ENCODE measurements around the gene ITPA. TPM values are rescaled to one million over a fixed set of nuclear protein-coding genes. Genes with fewer than 3 reads are reported as not detected.
A peak's percentile ranks its signal among the peaks of the same experiment; 100 is the strongest.

ITPA gene
- total and polyA plus RNA-seq, 2 of the 13 experiments (the other 11 are each of a cell fraction or from before 2014, with no cell fraction given): 60.1 to 103 TPM

DNA sequence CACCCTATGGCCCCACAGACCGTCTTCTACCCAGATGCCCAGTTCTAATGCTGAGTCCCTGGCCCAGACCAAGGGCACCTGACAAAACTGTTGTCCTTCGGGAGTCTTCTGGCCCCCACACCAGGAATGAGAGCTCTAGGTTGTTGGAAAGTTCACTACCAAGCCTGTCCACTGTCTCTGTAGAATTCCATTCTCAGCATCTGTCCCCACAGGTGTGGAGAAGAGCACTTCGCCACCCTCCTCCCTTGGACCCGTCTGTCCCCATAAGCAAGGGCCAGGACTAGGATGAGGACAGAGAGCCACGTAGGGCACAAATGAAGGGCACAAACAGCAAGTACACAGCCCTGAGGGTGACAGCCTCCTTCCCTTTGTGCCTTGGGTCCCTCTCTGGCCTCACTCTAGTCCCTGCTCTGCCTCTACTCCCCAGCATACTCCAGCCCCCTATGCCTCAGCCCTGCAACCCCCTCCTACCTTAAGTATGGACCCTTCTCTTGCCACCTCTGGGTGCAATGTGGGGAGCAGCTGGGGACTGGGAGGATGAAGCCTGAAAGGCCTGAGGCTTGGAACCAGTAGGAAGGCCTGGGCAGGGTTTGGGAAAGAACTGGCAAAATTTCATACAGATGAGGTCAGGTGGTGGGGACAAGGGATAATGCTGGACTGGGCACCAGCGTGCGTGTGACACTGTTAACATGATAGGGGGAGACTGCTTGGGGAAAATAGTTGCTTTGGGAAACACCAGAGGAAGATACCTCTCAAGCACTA lies 40.3 kb upstream of the ITPA start:
- Histone ChIP-seq H3K27ac (ENCODE audit: extremely low read length, insufficient read depth, low read length) (peak overlapping the region; percentile 64), H3K4me1 (ENCODE audit: insufficient read depth, low read length) (peaks cover 55% of the 10 kb centered on the region), H3K9ac (ENCODE audit: insufficient read depth, low read depth, low read length) (peak overlapping the region; percentile 76), H3K4me3 (replicated peaks in 1 of 3; ENCODE audit: insufficient read depth in 1 of 3, low read depth in 2 of 3, low read length in 3 of 3) (peak overlapping the region; percentile 50 to 76 (median 55); a peak in 5 of 6 replicates), H3K79me2 (ENCODE audit: insufficient read depth, low read length) (no peaks in the 10 kb centered on the region), H3K27me3 (ENCODE audit: control insufficient read depth in 1 of 2, insufficient read depth in 2 of 2, low read length in 2 of 2) (no peaks in the 10 kb centered on the region; a peak in 1 of 5 replicates), H3K9me3 (ENCODE audit: low read length) (no peaks in the 10 kb centered on the region), H3K36me3 (replicated peaks in 1 of 2; ENCODE audit: control insufficient read depth in 1 of 2, insufficient read depth in 2 of 2, low read length in 2 of 2) (no peaks in the 10 kb centered on the region), H2AFZ (ENCODE audit: low read length) (no peak overlapping the region), H3K4me2 (ENCODE audit: low read depth, low read length) (peak overlapping the region; percentile 96), H4K20me1 (ENCODE audit: insufficient read depth, low read length) (no peaks in the 10 kb centered on the region)
- in situ Hi-C loops (cut with HindIII; ENCODE audit: extremely low pct_ligation_motif_present, low pct_unique_long_range_greater_than_20kb): no loop called here
- ATAC-seq (peak; percentile 6), DNase-seq (ENCODE audit: low spot score) (no peak), FAIRE-seq (peak; percentile 30)
- BruUV-seq (replicated peaks): no TSS peak
- 36% methylated on average over 7 of the region's 7 CpGs for WGBS (ENCODE audit: low lambda C conversion rate)
- ChIA-PET POLR2A (interaction anchor here (0.7 to 6.5 kb wide), 8 partner anchors 9 to 54 kb away, joined by 3 to 81 read pairs (median 3); partner anchors contain the start of genes FASTKD5, ITPA and UBOX5), CTCF (ENCODE audit: low intra/inter-chr PET ratio, low total read pairs) (interaction anchor here (1.5 kb wide), 1 partner anchor 51 kb away, joined by 8 read pairs; no protein-coding TSS in a partner anchor)
- intact Hi-C loops (cut with micrococcal nuclease; ENCODE audit: unreplicated experiment): loop anchor here (10.0 kb wide), 1 partner anchor 76 kb away; no protein-coding TSS in a partner anchor
- no peak for TF ChIP-seq ZNF839 (CRISPR knock-in tag; IDR thresholded peaks at IDR 0.05; ENCODE audit: borderline replicate concordance)
- no peak for TF ChIP-seq TAF15 (IDR thresholded peaks at IDR 0.05; ENCODE audit: low read depth, low read length, poor library complexity, severe bottlenecking)
- TF ChIP-seq, protein P1, sequence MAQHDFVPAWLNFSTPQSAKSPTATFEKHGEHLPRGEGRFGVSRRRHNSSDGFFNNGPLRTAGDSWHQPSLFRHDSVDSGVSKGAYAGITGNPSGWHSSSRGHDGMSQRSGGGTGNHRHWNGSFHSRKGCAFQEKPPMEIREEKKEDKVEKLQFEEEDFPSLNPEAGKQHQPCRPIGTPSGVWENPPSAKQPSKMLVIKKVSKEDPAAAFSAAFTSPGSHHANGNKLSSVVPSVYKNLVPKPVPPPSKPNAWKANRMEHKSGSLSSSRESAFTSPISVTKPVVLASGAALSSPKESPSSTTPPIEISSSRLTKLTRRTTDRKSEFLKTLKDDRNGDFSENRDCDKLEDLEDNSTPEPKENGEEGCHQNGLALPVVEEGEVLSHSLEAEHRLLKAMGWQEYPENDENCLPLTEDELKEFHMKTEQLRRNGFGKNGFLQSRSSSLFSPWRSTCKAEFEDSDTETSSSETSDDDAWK (CRISPR knock-in tag; IDR thresholded peaks at IDR 0.05): no peak
- no peak for TF ChIP-seq SRSF9 (IDR thresholded peaks at IDR 0.05; ENCODE audit: borderline replicate concordance, insufficient read depth, low read depth, low read length, poor library complexity, severe bottlenecking)
- TF ChIP-seq KLF6 (CRISPR knock-in tag; IDR thresholded peaks at IDR 0.05): no peak
- TF ChIP-seq ZNF616 (CRISPR knock-in tag; IDR thresholded peaks at IDR 0.05; ENCODE audit: low read depth): 0 out of 2 replicates have a peak, but pooled peaks have one; percentile 51
- TF ChIP-seq GABPA (IDR thresholded peaks at IDR 0.05; ENCODE audit: low read depth, low read length): no peak
- TF ChIP-seq GABPA (CRISPR knock-in tag; IDR thresholded peaks at IDR 0.05; ENCODE audit: low read depth): peak; percentile 3
- TF ChIP-seq KDM1A (CRISPR knock-in tag; IDR thresholded peaks at IDR 0.05): no peak
- no peak for TF ChIP-seq ZNF124 (CRISPR knock-in tag; IDR thresholded peaks at IDR 0.05)
- no peak for TF ChIP-seq SMARCC2 (IDR thresholded peaks at IDR 0.05)
- TF ChIP-seq, protein P2, sequence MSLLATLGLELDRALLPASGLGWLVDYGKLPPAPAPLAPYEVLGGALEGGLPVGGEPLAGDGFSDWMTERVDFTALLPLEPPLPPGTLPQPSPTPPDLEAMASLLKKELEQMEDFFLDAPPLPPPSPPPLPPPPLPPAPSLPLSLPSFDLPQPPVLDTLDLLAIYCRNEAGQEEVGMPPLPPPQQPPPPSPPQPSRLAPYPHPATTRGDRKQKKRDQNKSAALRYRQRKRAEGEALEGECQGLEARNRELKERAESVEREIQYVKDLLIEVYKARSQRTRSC (CRISPR knock-in tag; IDR thresholded peaks at IDR 0.05; ENCODE audit: low read depth): no peak
- TF ChIP-seq, protein P3, sequence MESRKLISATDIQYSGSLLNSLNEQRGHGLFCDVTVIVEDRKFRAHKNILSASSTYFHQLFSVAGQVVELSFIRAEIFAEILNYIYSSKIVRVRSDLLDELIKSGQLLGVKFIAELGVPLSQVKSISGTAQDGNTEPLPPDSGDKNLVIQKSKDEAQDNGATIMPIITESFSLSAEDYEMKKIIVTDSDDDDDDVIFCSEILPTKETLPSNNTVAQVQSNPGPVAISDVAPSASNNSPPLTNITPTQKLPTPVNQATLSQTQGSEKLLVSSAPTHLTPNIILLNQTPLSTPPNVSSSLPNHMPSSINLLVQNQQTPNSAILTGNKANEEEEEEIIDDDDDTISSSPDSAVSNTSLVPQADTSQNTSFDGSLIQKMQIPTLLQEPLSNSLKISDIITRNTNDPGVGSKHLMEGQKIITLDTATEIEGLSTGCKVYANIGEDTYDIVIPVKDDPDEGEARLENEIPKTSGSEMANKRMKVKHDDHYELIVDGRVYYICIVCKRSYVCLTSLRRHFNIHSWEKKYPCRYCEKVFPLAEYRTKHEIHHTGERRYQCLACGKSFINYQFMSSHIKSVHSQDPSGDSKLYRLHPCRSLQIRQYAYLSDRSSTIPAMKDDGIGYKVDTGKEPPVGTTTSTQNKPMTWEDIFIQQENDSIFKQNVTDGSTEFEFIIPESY (CRISPR knock-in tag; IDR thresholded peaks at IDR 0.05): no peak
- no peak for TF ChIP-seq ZNF3 (CRISPR knock-in tag; IDR thresholded peaks at IDR 0.05)
- TF ChIP-seq ATM (IDR thresholded peaks at IDR 0.05; ENCODE audit: borderline replicate concordance): no peak
- TF ChIP-seq MAFK (conservative IDR thresholded peaks at IDR 0.05 in 1 of 2, IDR thresholded peaks at IDR 0.05 in 1 of 2; ENCODE audit: low read length in 2 of 2): no peak
- no peak for TF ChIP-seq SMC3 (IDR thresholded peaks at IDR 0.05; ENCODE audit: low read length)
- no peak for TF ChIP-seq FOXA1 (IDR thresholded peaks at IDR 0.05)
- no peak for TF ChIP-seq FOXA1 (CRISPR knock-in tag; IDR thresholded peaks at IDR 0.05)
- TF ChIP-seq ZSCAN9 (CRISPR knock-in tag; IDR thresholded peaks at IDR 0.05; ENCODE audit: borderline replicate concordance): no peak
- no peak for TF ChIP-seq PCBP1 (IDR thresholded peaks at IDR 0.05; ENCODE audit: borderline replicate concordance, low read depth, low read length)
- TF ChIP-seq MTF1 (CRISPR knock-in tag; IDR thresholded peaks at IDR 0.05): no peak
- no peak for TF ChIP-seq ZNF430 (CRISPR knock-in tag; IDR thresholded peaks at IDR 0.05)

All from HepG2 (cell line).